Measurements from ENCODE around the gene DMWD.

Gene DMWD

GRCh38 chr19:45782820-45783785, 9.5 kb downstream of the DMWD start:
- Histone ChIP-seq H3K4me3 (ENCODE audit: low read depth in 1 of 2, low read length in 2 of 2) (peak overlapping the region in 1 of 2 donors; percentile 92), H3K9me3 (ENCODE audit: low read length) (no peaks in the 10 kb centered on the region), H3K27me3 (ENCODE audit: control insufficient read depth in 1 of 2, insufficient read depth in 2 of 2, low read length in 2 of 2) (peaks cover 0 to 4% of the 10 kb centered on the region in 2 donors), H3K27ac (ENCODE audit: low read depth, low read length) (peak overlapping the region; percentile 88), H3K4me1 (ENCODE audit: insufficient read depth, low read length) (peaks cover 52% of the 10 kb centered on the region), H3K36me3 (ENCODE audit: insufficient read depth, low read length) (peaks cover 39% of the 10 kb centered on the region), H3K9ac (ENCODE audit: low read length) (peak overlapping the region; percentile 58)

- peaks cover 47% of the 10 kb centered on the region for H3K36me3 ChIP-seq (ENCODE audit: insufficient read depth, low read length)
- peaks cover 0 to 4% of the 10 kb centered on the region in 2 donors for H3K27me3 ChIP-seq (ENCODE audit: control insufficient read depth in 1 of 2, insufficient read depth in 2 of 2, low read length in 2 of 2)
- H3K4me1 ChIP-seq (ENCODE audit: insufficient read depth, low read length) = peaks cover 52% of the 10 kb centered on the region
- no peaks in the 10 kb centered on the region for H3K9me3 ChIP-seq (ENCODE audit: low read length)
- H3K9ac ChIP-seq (ENCODE audit: low read length) = peak within 1 kb of the TSS; percentile 58
- H3K27ac ChIP-seq (ENCODE audit: low read depth, low read length) = peak within 1 kb of the TSS; percentile 88
- H3K4me3 ChIP-seq (ENCODE audit: low read depth in 1 of 2, low read length in 2 of 2) = peak within 1 kb of the TSS; percentile 87 to 92
These were observed 10.4 kb downstream of the DMWD start, which contains the start of gene DMPK for GRCh38 chr19:45782162-45782691. Gene DMPK (minus strand): TSS chr19:45782490. CDS start chr19:45782352, 138 bp downstream.

- H3K4me1 ChIP-seq (ENCODE audit: insufficient read depth, low read length) = peaks cover 52% of the 10 kb centered on the region
- peak overlapping the region; percentile 87 to 92 for H3K4me3 ChIP-seq (ENCODE audit: low read depth in 1 of 2, low read length in 2 of 2)
- peaks cover 47% of the 10 kb centered on the region for H3K36me3 ChIP-seq (ENCODE audit: insufficient read depth, low read length)
- no peaks in the 10 kb centered on the region for H3K9me3 ChIP-seq (ENCODE audit: low read length)
- peak overlapping the region; percentile 58 for H3K9ac ChIP-seq (ENCODE audit: low read length)
- H3K27ac ChIP-seq (ENCODE audit: low read depth, low read length) = peak overlapping the region; percentile 88
- peaks cover 0 to 3% of the 10 kb centered on the region in 2 donors for H3K27me3 ChIP-seq (ENCODE audit: control insufficient read depth in 1 of 2, insufficient read depth in 2 of 2, low read length in 2 of 2)
These were observed 11.2 kb downstream of the DMWD start for GRCh38 chr19:45781214-45782161.

- no peaks in the 10 kb centered on the region for H3K9me3 ChIP-seq (ENCODE audit: low read length)
- H3K27me3 ChIP-seq (ENCODE audit: control insufficient read depth in 1 of 2, insufficient read depth in 2 of 2, low read length in 2 of 2) = no peaks in the 10 kb centered on the region
- H3K36me3 ChIP-seq (ENCODE audit: insufficient read depth, low read length) = peaks cover 42% of the 10 kb centered on the region
- peaks cover 52% of the 10 kb centered on the region for H3K4me1 ChIP-seq (ENCODE audit: insufficient read depth, low read length)
- H3K27ac ChIP-seq (ENCODE audit: low read depth, low read length) = peak overlapping the region; percentile 88
- H3K4me3 ChIP-seq (ENCODE audit: low read depth in 1 of 2, low read length in 2 of 2) = peak overlapping the region; percentile 87 to 92
- peak overlapping the region; percentile 58 for H3K9ac ChIP-seq (ENCODE audit: low read length)
These were observed 12.0 kb downstream of the DMWD start for GRCh38 chr19:45780448-45781213.

GRCh38 chr19:45780146-45780447, 12.5 kb downstream of the DMWD start:
- H3K4me3 ChIP-seq (ENCODE audit: low read depth in 1 of 2, low read length in 2 of 2) = peak overlapping the region; percentile 87 to 92
- peak overlapping the region; percentile 58 for H3K9ac ChIP-seq (ENCODE audit: low read length)
- H3K36me3 ChIP-seq (ENCODE audit: insufficient read depth, low read length) = peaks cover 37% of the 10 kb centered on the region
- peaks cover 48% of the 10 kb centered on the region for H3K4me1 ChIP-seq (ENCODE audit: insufficient read depth, low read length)
- no peaks in the 10 kb centered on the region for H3K27me3 ChIP-seq (ENCODE audit: control insufficient read depth in 1 of 2, insufficient read depth in 2 of 2, low read length in 2 of 2)
- peak overlapping the region; percentile 88 for H3K27ac ChIP-seq (ENCODE audit: low read depth, low read length)
- H3K9me3 ChIP-seq (ENCODE audit: low read length) = no peaks in the 10 kb centered on the region

GRCh38 chr19:45779231-45780145, 13.2 kb downstream of the DMWD start:
- no peaks in the 10 kb centered on the region for H3K9me3 ChIP-seq (ENCODE audit: low read length)
- peaks cover 37% of the 10 kb centered on the region for H3K36me3 ChIP-seq (ENCODE audit: insufficient read depth, low read length)
- peak overlapping the region; percentile 87 to 92 for H3K4me3 ChIP-seq (ENCODE audit: low read depth in 1 of 2, low read length in 2 of 2)
- peak overlapping the region; percentile 88 for H3K27ac ChIP-seq (ENCODE audit: low read depth, low read length)
- peak overlapping the region; percentile 58 for H3K9ac ChIP-seq (ENCODE audit: low read length)
- H3K4me1 ChIP-seq (ENCODE audit: insufficient read depth, low read length) = peaks cover 42% of the 10 kb centered on the region
- H3K27me3 ChIP-seq (ENCODE audit: control insufficient read depth in 1 of 2, insufficient read depth in 2 of 2, low read length in 2 of 2) = no peaks in the 10 kb centered on the region

- H3K4me1 ChIP-seq (ENCODE audit: insufficient read depth, low read length) = peaks cover 29% of the 10 kb centered on the region
- no peaks in the 10 kb centered on the region for H3K27me3 ChIP-seq (ENCODE audit: control insufficient read depth in 1 of 2, insufficient read depth in 2 of 2, low read length in 2 of 2)
- H3K9me3 ChIP-seq (ENCODE audit: low read length) = no peaks in the 10 kb centered on the region
- no peak overlapping the region for H3K9ac ChIP-seq (ENCODE audit: low read length)
- H3K27ac ChIP-seq (ENCODE audit: low read depth, low read length) = peak overlapping the region; percentile 13
- peaks cover 43% of the 10 kb centered on the region for H3K36me3 ChIP-seq (ENCODE audit: insufficient read depth, low read length)
- no peak overlapping the region for H3K4me3 ChIP-seq (ENCODE audit: low read depth in 1 of 2, low read length in 2 of 2)
These were observed 14.5 kb downstream of the DMWD start for GRCh38 chr19:45778010-45778661.

GRCh38 chr19:45777395-45777961, 15.2 kb downstream of the DMWD start:
- H3K27ac ChIP-seq (ENCODE audit: low read depth, low read length) = no peak overlapping the region

GRCh38 chr19:45774765-45775164, 17.9 kb downstream of the DMWD start:
- H3K27ac ChIP-seq (ENCODE audit: low read depth, low read length) = no peak overlapping the region
- no peak overlapping the region for H3K4me3 ChIP-seq (ENCODE audit: low read depth in 1 of 2, low read length in 2 of 2)
- H3K9me3 ChIP-seq (ENCODE audit: low read length) = no peaks in the 10 kb centered on the region
- no peak overlapping the region for H3K9ac ChIP-seq (ENCODE audit: low read length)
- peaks cover 57% of the 10 kb centered on the region for H3K36me3 ChIP-seq (ENCODE audit: insufficient read depth, low read length)
- H3K27me3 ChIP-seq (ENCODE audit: control insufficient read depth in 1 of 2, insufficient read depth in 2 of 2, low read length in 2 of 2) = no peaks in the 10 kb centered on the region
- peaks cover 22% of the 10 kb centered on the region for H3K4me1 ChIP-seq (ENCODE audit: insufficient read depth, low read length)

More at GRCh38 chr19:45777395-45777961, 15.2 kb downstream of the DMWD start:
- Histone ChIP-seq H3K36me3 (ENCODE audit: insufficient read depth, low read length) (peaks cover 49% of the 10 kb centered on the region), H3K9me3 (ENCODE audit: low read length) (no peaks in the 10 kb centered on the region), H3K9ac (ENCODE audit: low read length) (no peak overlapping the region), H3K4me1 (ENCODE audit: insufficient read depth, low read length) (peaks cover 27% of the 10 kb centered on the region), H3K4me3 (ENCODE audit: low read depth in 1 of 2, low read length in 2 of 2) (no peak overlapping the region), H3K27me3 (ENCODE audit: control insufficient read depth in 1 of 2, insufficient read depth in 2 of 2, low read length in 2 of 2) (no peaks in the 10 kb centered on the region)

Data from muscle layer of colon (tissue), 2 donors.